GM04504 (cell line): ENCODE measurements around the gene AOC1.

ENCODE experiments used
- DNase-seq: peaks from one replicate; pipeline ENCODE4 v3.0.0-alpha.2; 2012; ENCODE audit warnings: low read depth

The AOC1 gene

GRCh38 chr7:150858236-150859197 lies 6.2 kb downstream of the AOC1 start:
- DNase-seq, result no peak

GRCh38 chr7:150860291-150860977 lies 8.1 kb downstream of the AOC1 start:
- DNase-seq, result no peak

GRCh38 chr7:150860978-150861295 lies 8.6 kb downstream of the AOC1 start:
- no peak for DNase-seq

GRCh38 chr7:150862356-150862755 lies 10.0 kb downstream of the AOC1 start:
- DNase-seq, result no peak

GRCh38 chr7:150863946-150864345 lies 11.6 kb downstream of the AOC1 start:
- DNase-seq, result no peak

GRCh38 chr7:150866932-150867564 lies 14.7 kb downstream of the AOC1 start:
- DNase-seq, result no peak

GRCh38 chr7:150867605-150868004 lies 15.3 kb downstream of the AOC1 start:
- DNase-seq, result no peak

- DNase-seq, result no peak
Observed at GRCh38 chr7:150869467-150869866, 17.1 kb downstream of the AOC1 start.

- no peak for DNase-seq
Observed at GRCh38 chr7:150871601-150872000, 19.3 kb downstream of the AOC1 start.

GRCh38 chr7:150874401-150875198 lies 22.3 kb downstream of the AOC1 start:
- DNase-seq, result no peak

- no peak for DNase-seq
Observed at GRCh38 chr7:150875791-150876190, 23.5 kb downstream of the AOC1 start.

- DNase-seq, result peak; percentile 35
Observed at GRCh38 chr7:150876817-150877526, 24.7 kb downstream of the AOC1 start.

- no peak for DNase-seq
Observed at GRCh38 chr7:150877536-150877935, 25.2 kb downstream of the AOC1 start.

GRCh38 chr7:150879345-150879744 lies 27.0 kb downstream of the AOC1 start:
- no peak for DNase-seq

GRCh38 chr7:150881189-150881588 lies 28.9 kb downstream of the AOC1 start:
- DNase-seq, result no peak

- no peak for DNase-seq
Observed at GRCh38 chr7:150890853-150891584, 38.7 kb downstream of the AOC1 start.

GRCh38 chr7:150891740-150892139 lies 39.4 kb downstream of the AOC1 start:
- DNase-seq, result no peak

GRCh38 chr7:150895809-150896208 lies 43.5 kb downstream of the AOC1 start:
- DNase-seq, result no peak

- DNase-seq, result no peak
Observed at GRCh38 chr7:150896562-150897209, 44.4 kb downstream of the AOC1 start.
